Measurements from ENCODE around the gene TAF11. TPM values are rescaled to one million over a fixed set of nuclear protein-coding genes. Genes with fewer than 3 reads are reported as not detected.

Gene TAF11
- total and polyA plus RNA-seq, 5 donors: 18.0 to 25.1 (median 20.2) TPM

DNA sequence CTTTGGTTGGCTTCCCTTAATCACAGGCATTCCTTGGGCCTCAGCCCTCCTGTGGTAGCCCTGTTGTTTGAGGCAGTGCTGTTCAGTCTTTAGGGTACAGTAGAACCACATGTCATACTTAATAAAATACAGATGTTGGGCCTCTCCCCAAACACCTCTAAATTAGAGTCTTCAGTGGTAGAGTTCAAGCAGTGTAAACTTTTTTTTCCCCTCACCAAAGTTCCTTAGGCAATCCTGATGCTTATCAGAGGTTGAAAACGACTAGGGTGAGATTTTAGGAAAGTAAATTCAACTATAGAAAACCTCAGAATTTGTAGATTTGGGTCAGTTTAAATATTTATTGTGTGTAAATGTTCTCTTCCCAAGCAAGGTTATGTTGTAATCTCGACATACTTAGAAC is 51.4 kb downstream of the TAF11 start:
- Histone ChIP-seq H3K4me3 (ENCODE audit: low read length) (no peak overlapping the region), H3K27ac (ENCODE audit: low read length) (no peak overlapping the region), H3K4me1 (ENCODE audit: control insufficient read depth, insufficient read depth, low read length) (no peaks in the 10 kb centered on the region), H3K9me3 (ENCODE audit: control insufficient read depth, low read length) (no peaks in the 10 kb centered on the region), H3K27me3 (ENCODE audit: control insufficient read depth, insufficient read depth) (no peaks in the 10 kb centered on the region)
- intact Hi-C loops (cut with DNase I): no loop called here
- ATAC-seq: no peak
- 81% methylated on average over 2 of the region's 2 CpGs for WGBS
- no peak for DNase-seq

DNA sequence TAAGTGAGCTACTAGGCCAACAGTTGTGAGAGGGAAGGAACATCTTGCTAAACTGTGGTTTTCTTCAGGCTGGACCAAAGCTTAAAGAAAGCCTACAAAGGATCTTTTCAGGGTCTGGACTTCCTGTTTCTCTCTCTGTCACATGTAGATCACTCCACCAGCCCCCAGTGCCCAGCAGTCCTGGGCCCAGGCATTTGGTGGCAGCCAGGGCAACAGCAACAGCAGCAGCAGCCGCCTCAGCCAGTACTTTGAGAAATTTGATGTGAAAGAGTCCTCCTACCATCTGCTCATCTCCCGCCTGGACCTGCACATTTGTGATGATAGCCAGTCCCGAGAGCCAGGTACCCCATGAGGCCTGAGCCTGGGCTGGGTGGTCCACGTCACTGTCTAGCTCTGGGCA is 51.8 kb downstream of the TAF11 start:
- Histone ChIP-seq H3K4me3 (ENCODE audit: low read length) (no peak overlapping the region), H3K4me1 (ENCODE audit: control insufficient read depth, insufficient read depth, low read length) (no peaks in the 10 kb centered on the region), H3K27ac (ENCODE audit: low read length) (no peak overlapping the region), H3K9me3 (ENCODE audit: control insufficient read depth, low read length) (no peaks in the 10 kb centered on the region), H3K27me3 (ENCODE audit: control insufficient read depth, insufficient read depth) (no peaks in the 10 kb centered on the region)
- no peak for ATAC-seq
- 89% methylated on average over 4 of the region's 4 CpGs for WGBS
- intact Hi-C loops (cut with DNase I): no loop called here
- DNase-seq: no peak

DNA sequence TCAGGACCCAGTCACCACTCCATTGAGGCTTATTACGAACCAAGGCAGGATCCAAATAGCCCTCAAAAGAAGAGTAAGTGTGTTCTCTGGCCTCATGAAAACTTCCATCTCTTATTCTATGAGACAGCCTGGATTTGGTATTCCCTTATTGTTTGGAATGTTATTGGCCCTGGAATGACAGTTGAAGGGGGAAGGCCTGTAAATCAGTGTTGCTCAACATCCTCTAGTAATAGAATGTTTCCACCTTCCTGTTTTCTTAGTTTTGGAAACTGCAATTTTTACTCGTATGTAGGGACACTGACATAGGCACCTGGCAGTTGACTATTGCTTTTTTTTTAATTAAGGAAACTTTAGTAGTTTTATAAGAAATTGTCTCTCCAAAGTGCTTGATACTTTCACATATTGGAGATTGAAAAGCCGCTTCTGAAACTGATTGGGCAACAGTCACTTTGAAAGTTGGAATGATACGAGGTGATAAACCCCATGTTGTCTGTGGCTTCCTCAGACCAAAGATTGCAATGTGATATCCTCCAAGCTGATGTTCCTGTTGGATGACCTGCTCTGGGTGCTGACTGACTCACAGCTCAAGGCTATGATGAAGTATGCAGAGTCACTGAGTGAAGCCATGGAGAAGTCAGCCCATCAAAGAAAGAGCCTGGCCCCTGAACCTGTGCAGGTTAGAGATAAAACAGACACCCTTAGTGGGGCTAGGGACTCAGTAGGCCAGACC is 52.9 kb downstream of the TAF11 start:
- ATAC-seq: no peak
- no peak overlapping the region for H3K27ac ChIP-seq (ENCODE audit: low read length)

DNA sequence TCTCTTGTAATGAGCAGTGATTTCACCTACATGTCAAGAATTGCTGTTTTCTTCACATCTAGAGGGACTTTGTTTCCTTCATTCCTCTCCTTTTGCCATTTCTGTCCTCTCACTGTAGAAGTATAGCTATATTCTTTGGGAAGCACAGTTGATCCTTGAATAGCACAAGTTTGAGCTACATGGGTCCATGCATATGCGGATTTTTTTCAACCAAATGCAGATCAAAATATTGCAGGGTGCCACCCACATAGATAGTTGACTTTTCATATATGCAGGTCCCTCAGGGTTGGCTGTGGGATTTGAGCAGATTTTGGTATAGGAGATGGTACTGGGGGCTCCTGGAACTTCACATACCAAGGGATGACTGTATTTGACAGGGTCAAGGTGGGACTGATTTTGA is 54.9 kb downstream of the TAF11 start:
- no peak for ATAC-seq
- Histone ChIP-seq H3K9me3 (ENCODE audit: control insufficient read depth, low read length) (no peaks in the 10 kb centered on the region), H3K27ac (ENCODE audit: low read length) (no peak overlapping the region), H3K27me3 (ENCODE audit: control insufficient read depth, insufficient read depth) (no peaks in the 10 kb centered on the region), H3K4me3 (ENCODE audit: low read length) (no peak overlapping the region), H3K4me1 (ENCODE audit: control insufficient read depth, insufficient read depth, low read length) (no peaks in the 10 kb centered on the region)
- WGBS: 95% methylated on average over 1 of the region's 1 CpG
- intact Hi-C loops (cut with DNase I): no loop called here
- DNase-seq: no peak

More for the DNA sequence above, 52.9 kb downstream of the TAF11 start:
- H3K27me3 ChIP-seq (ENCODE audit: control insufficient read depth, insufficient read depth): no peaks in the 10 kb centered on the region
- WGBS: 82% methylated on average over 4 of the region's 4 CpGs
- H3K4me1 ChIP-seq (ENCODE audit: control insufficient read depth, insufficient read depth, low read length): no peaks in the 10 kb centered on the region
- H3K9me3 ChIP-seq (ENCODE audit: control insufficient read depth, low read length): no peaks in the 10 kb centered on the region
- DNase-seq: no peak
- no peak overlapping the region for H3K4me3 ChIP-seq (ENCODE audit: low read length)
- intact Hi-C loops (cut with DNase I): no loop called here

GRCh38 chr6:34829137-34829536 is 58.7 kb downstream of the TAF11 start:
- Histone ChIP-seq H3K4me1 (ENCODE audit: control insufficient read depth, insufficient read depth, low read length) (no peaks in the 10 kb centered on the region), H3K9me3 (ENCODE audit: control insufficient read depth, low read length) (no peaks in the 10 kb centered on the region), H3K27ac (ENCODE audit: low read length) (no peak overlapping the region), H3K27me3 (ENCODE audit: control insufficient read depth, insufficient read depth) (no peaks in the 10 kb centered on the region), H3K4me3 (ENCODE audit: low read length) (no peak overlapping the region)
- ATAC-seq (no peak), DNase-seq (no peak)
- intact Hi-C loops (cut with DNase I): no loop called here
- WGBS: 94% methylated on average over 2 of the region's 2 CpGs

Other genes starting within 250 kb of the TAF11 start
- 100 to 1,000 TPM; 120 to 150 (median 134) TPM for gene ILRUN, start 191.3 kb downstream of the TAF11 start, total RNA-seq
- 116 TPM for gene ILRUN, start 191.3 kb downstream of the TAF11 start, polyA plus RNA-seq
- 100 to 1,000 TPM in 3 of 4 donors, 10 to 100 TPM in 1; 88.3 to 155 (median 120) TPM for gene SNRPC, start 130.5 kb downstream of the TAF11 start, total RNA-seq
- 236 TPM for gene SNRPC, start 130.5 kb downstream of the TAF11 start, polyA plus RNA-seq
- 10 to 100 TPM; 13.0 to 18.8 (median 17.5) TPM for gene BLTP3A, start 96.0 kb downstream of the TAF11 start, total RNA-seq
- gene BLTP3A, start 96.0 kb downstream of the TAF11 start, polyA plus RNA-seq: 4.4 TPM
- gene ANKS1A, start 1.2 kb upstream of the TAF11 start, total RNA-seq: 10 to 100 TPM; 26.1 to 28.5 (median 27.1) TPM
- gene ANKS1A, start 1.2 kb upstream of the TAF11 start, polyA plus RNA-seq: 11.5 TPM

Data from right cardiac atrium (tissue), 5 donors.